Measurements from ENCODE around the gene PKD2L1. TPM values are rescaled to one million over a fixed set of nuclear protein-coding genes. Genes with fewer than 3 reads are reported as not detected.

Gene PKD2L1
- total and polyA plus RNA-seq, 10 of the 15 experiments (the other 5 are each of a cell fraction or from before 2014, with no cell fraction given), result 0.05 to 0.17 (median 0.08) TPM; not detected in 6

- TF ChIP-seq ZNF687 (IDR thresholded peaks at IDR 0.05) (no peak), MAX (IDR thresholded peaks at IDR 0.05; ENCODE audit: low read depth, low read length) (peak; percentile 67; the same call in 1 of the 2 replicates), RB1 (IDR thresholded peaks at IDR 0.05; ENCODE audit: borderline replicate concordance) (peak; percentile 38; the same call in 1 of the 2 replicates), JUND (IDR thresholded peaks at IDR 0.05; ENCODE audit: low read depth, low read length) (no peak), ZBTB11 (CRISPR knock-in tag; IDR thresholded peaks at IDR 0.05) (no peak), POLR2AphosphoS2 (IDR thresholded peaks at IDR 0.05; ENCODE audit: low read depth, low read length) (no peak), MLLT1 (IDR thresholded peaks at IDR 0.05) (no peak), IKZF2 (IDR thresholded peaks at IDR 0.05) (peak; percentile 38 to 46; a peak in 2 of 4 replicates), LARP7 (IDR thresholded peaks at IDR 0.05) (0 out of 2 replicates have a peak, but pooled peaks have one; percentile 34), RELB (IDR thresholded peaks at IDR 0.05; ENCODE audit: low read depth) (no peak; the same call in 1 of the 2 replicates), SKIL (IDR thresholded peaks at IDR 0.05; ENCODE audit: low read depth, poor library complexity, severe bottlenecking) (no peak), FOS (IDR thresholded peaks at IDR 0.05; ENCODE audit: borderline replicate concordance, extremely low read depth, insufficient read length) (no peak), NR2F1 (conservative IDR thresholded peaks at IDR 0.05) (no peak)
Measured at GRCh38 chr10:100346351-100346764, 16.3 kb upstream of the PKD2L1 start (continued).
